Ovary (tissue), 3 donors: ENCODE results near the gene SMYD5.

Experiments
- CTCF ChIP-seq, 3 donors: fragments of 450-650 bp in 2 of 3; fragments of 200-600 bp in 1 of 3; IDR thresholded peaks; one replicate each; pipeline versions ENCODE4 v1.5.1 to v1.8.0; 2016 to 2022; ENCODE audit warnings: antibody characterized with exemption in 3 of 3, mild to moderate bottlenecking in 1 of 3
- POLR2A ChIP-seq: fragments of 450-650 bp; IDR thresholded peaks from one replicate; pipeline ENCODE4 v1.6.1; 2017; ENCODE audit warnings: antibody characterized with exemption, mild to moderate bottlenecking, moderate library complexity
- donor health status: DM: no; HTN: no; CAD: no.

GRCh38 chr2:73228631-73229030 is 14.6 kb downstream of the SMYD5 start:
- no peak for TF ChIP-seq CTCF (IDR thresholded peaks at IDR 0.05)
- no peak for TF ChIP-seq POLR2A
